G401.6 (cell line): ENCODE results near the gene PSD4.

Experiments
- FAIRE-seq: peaks from 2 replicates; lab custom pipeline; 2012; peaks lifted over from hg19 to GRCh38; lab: Jason Lieb, UNC

PSD4 gene

DNA sequence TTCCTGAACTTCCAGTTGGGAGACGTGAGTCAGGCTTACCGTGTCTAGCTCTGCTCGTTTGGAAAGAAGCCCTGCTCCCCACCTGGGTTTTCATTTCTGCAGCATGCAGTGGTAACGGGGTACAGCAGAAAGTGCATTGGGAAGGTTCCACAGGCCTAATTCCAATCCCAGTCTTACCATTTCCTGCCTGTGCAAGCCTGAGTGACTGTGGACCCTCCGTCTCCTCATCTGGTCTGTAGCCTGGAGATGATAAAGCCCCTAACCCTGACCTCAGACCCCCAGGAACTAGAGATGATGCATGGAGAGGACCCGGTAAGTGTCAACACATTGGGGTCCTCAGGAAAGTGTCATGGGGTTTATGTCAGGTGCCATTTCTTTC is 5.8 kb upstream of the PSD4 start:
- FAIRE-seq, result no peak

DNA sequence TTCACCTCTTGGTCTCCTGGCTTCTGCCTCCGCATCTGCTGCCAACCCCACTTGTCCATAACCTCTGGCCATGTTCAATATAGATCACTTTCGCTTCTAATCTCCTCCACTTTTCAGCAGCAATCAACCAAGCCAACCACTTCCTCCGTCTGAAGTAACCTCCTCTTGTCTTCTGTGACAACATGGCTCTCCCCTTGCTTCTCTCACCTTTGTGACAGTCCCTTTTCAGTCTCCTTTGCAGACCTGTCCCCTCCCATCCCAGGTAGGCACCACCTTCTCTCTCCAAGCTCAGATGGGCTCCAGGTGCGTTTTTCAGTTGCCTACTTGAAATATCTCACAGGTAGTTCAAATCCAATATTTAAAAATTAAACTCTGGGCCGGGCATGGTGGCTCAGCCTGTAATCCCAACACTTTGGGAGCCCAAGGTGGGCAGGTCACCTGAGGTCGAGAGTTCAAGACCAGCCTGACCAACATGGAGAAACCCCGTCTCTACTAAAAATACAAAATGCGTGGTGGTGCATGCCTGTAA is 4.7 kb upstream of the PSD4 start:
- no peak for FAIRE-seq

DNA sequence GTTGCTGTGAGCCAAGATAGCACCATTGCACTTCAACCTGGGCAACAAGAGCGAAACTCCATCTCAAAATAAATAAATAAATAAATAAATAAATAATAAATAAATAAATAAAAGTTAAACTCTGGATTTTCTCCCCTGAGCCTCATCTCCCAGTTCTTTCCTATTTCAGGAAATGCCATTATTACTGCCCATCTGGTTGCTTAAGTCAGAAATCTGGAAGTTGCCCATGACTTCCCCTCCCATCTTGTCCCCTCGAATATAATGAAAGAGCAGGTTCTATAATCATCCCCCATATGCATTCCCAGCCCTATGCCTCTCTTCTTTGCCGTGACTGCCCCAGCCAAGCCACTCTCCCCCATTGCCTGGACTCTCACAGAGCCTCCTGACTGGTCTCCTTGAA is 4.2 kb upstream of the PSD4 start:
- no peak for FAIRE-seq

DNA sequence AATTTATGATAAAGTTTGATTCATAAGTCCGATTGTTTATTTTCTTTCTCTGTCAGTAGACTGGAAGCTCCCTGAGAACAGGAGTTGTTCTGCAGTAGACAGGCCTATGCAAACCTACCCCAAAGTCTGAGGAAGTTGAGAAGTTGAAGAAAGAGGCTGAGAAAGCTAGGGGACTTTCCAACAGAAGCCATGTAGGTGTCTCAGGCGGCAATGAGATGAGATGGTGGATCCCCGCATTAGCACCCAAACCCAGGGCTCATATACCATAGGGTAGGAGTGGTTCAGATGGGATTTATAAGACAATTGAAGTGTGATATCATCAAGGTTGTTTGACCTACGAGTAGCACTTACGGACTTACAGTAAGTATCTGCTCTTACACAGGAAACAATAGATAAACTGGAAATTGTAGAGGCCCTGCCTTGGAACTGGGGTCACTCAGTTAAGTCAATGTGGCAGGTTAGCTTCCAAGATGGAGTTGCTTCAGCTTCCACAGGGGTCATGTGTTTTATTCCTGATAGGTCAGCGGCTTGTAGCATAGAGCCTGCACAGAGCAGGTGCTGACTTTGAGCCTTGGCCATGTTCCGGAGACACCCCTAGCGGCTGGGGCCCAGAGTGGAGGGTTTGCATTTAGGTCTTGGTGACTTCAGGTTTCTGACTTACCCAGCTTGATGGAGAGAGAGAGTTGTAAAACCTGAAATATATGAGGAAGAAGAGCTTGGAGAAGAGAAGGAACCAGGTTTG is 2.3 kb upstream of the PSD4 start:
- no peak for FAIRE-seq

DNA sequence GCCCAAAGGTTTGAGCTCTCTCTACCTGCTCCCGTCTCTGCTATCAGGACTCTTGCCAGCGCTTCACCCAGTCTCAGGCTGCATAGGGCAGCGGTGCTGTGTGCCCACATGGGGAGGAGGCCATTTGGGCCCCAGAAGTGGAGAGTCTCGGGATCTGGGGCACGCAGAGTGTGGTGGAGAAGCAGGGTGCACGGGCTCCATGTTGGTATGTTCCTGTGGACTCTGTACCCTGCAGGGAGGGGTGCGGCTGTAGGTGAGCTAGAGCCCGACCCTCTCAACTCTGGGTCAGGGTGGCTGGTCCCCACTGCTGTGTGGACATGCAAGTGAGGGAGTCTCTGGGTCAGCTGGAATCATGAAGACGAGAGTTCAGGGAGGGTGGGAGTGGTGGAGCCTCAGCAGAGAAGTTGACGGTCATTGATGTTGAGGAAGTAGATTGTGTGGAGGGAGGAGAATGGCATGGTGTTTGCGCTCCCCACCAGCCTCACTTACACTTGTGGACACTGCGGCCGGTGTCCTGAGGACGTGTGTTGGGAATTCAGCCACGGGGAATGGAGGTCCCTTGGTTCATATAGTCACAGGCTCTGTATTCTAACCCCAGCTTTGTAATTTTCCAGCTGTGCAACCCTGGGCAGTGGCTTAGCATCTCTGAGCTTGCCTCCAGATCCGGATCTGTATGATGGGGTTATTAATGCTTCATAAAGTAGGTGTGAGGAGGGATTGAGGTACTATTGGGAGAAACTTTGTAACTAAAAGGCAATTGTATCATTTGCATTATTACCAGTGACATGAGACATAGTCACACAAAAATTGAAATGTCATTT is 840 bp upstream of the PSD4 start:
- FAIRE-seq, result no peak

DNA sequence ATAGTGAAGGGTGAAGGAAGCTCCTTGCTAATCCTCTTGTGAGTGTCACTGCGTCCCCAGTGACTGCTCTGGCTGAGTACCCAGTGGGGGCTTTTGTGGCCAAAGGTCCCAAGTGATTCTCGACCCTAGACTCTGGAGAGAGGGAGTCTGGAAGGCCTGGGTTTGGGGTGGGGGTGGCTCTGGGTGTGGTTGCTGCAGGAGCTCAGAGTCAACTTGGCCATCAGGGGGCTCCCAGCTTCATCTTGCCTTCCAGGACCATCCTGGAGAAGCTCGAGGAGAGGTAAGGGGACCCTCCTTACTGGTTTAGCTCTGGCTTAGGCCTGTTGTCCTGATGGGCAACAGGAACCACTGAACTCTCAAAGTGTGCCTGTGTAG is 592 bp downstream of the PSD4 start:
- no peak for FAIRE-seq

DNA sequence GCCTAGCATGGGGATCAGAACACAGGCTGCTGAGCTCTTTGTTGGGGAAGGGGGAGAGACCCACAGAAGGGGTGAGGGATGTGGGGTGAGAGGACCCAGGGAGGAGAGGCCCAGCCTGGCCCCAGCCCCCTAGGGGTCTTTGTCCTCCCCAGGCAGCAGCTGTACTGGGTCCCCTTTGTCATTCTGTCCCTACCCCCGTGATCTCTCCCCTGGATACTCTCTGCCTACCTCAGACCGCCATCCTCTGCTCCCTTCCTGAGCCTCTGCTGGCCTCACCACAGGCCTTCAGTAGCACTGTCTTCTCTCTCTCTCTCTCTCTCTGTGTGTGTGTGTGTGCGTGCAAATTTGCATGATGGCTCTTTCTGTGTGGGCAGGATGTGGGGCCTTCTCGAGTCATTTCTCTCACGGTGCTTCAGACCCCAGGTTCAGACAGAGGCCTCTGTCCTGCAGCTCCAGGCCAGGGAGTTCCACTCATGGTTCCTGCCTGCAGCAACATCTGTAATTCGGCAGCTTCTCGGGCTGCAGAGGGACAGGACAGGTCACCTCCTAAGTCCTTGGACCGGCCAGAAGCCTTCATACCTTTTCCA is 1.4 kb downstream of the PSD4 start:
- no peak for FAIRE-seq

DNA sequence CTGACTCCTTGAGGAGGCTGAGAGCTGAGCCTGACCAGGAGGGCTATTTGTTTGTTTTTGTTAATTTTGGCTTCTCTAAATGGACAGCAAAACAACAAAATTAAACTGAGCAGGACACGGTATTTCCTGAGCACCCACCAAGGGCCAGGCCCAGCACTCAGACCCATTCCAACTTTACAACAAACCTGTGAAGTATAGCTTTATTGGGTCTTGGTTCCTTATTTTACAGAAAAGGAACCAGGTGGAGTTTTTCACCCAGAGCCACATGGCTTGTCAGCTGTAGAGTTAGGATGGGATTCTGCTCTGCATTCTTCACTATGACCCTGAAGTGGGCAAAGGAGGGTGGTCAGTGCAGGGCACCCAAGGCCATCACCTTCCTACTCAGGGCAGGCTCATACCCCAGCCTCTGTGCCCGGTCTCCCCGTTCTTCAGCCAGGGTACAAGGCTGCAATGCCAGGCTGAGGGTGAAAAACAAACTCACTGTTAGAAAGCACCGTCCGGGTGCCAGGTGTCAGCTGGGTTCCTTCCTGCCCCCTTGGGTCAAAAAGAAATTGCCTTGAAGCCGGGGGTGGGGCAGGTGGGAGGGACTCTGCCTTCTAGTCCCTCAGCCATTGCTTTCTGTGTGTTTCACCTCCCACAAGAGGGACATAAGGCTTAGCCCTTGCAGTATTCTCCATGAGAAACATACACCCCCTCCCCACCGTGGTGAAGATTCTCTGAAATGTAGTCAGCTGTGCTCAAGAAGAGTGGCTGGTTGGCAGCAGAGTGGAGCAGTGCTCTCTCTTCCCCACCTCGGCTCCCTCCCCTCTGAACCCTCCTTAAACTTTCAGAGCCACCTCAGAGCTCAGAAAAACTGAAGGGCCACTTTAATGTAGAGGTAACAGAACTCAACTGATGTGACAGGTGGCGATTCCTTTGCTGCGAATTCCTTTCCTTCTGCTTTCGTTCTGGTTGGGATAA is 2.2 kb downstream of the PSD4 start:
- no peak for FAIRE-seq

DNA sequence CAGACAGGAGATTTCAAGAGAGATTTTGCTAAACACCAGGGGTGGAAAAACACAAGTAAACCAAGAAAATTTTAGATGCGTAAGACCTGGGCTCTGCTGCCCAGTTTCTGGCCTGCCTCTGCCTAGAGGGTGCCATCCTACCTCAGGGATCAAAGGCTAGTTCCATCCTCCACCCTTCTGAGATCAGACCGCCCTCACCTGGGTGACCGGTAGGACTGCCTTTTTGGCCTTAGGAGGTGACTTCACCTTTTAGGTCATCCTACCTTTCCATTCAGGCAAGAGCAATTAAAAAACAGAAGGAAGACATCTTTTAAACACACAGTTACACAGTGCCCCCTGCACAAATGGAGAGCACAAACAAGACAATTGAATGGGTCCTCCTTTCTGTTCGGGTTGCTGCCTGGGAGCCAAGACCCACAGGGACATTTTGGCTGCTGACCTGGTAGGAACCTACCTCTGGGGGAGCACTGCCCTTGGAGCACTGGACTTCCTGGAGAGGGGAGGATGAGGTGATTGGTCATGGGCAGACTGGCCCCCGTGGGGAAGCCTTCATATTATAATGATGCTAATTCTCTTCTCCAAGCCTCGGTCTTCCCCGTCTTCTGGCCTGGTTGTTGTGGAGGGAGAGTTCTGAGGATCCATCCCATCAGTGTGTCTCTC is 3.1 kb downstream of the PSD4 start:
- FAIRE-seq, result no peak

DNA sequence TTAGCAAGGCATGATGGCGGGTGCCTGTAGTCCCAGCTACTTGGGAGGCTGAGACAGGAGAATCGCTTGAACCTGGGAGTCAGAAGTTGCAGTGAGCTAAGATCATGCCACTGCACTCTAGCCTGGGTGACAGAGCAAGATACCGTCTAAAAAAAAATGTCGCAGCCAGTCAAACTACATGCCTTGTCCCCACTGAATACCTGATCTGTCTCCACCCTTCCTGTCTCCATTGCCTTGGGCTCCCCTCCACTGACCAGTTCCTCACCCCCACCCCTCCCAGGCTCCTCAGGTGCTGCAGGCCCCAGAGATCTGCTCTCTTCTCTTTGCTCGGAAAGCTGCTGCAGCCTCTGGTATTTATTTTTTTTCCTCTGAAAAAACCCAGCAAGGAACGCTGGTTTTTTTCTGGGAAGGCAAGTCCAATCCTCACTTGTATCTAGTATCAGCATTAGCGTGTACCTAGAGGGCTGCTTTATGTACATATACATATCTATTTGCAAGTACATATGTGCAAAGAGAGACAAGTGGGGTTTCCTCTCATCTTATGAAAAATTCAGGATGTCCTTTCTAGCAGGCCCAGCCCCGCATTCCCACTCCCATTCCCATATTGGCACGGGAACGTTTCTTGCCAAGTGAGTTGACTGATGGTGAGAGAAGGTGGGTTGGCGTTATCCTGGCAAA is 4.4 kb downstream of the PSD4 start:
- no peak for FAIRE-seq

DNA sequence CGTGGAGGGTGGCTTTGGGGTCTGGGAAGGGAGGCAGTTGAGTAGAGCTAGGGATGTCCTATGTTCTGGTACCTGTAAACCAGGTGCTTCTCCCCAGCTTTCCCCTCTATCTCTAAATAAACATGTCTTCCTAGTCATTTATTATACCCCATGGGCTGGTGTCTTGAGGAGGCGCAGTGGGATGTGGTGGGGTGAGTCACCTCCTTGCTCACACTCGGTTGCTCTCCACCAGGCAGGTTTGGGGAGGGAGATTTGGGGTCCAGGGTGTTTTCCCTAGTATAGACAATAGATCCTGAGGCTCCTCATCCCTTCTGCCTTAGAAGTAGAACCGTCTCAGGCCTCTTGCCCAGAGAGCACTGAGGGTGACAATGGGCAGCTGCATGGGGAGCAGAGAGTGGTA is 5.1 kb downstream of the PSD4 start:
- no peak for FAIRE-seq

DNA sequence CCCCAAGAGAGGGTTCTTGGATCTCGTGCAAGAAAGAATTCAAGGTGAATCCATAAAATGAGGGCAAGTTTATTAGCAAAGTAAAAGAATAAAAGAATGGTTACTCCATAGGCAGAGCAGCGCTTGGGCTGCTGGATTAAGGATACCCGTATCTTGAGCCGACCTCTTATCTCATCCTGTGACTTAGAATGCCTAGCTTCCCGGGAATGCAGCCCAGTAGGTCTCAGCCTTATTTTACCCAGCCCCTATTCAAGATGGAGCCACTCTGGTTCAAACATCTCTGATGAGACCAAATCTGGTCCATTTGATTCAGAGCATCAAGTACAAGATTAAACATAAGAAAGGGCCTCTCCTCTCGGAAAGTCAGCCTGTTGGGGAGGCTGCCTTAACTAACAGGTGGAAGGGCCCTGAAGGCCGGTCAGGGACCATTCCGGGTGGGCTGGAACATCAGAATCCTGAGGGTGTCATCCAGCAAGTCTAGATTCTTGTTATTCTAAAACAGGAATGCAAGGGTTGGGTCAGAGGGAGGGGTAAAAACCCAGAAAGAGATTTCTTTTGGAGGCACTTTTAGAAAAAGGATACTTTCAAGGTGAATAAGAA is 5.8 kb downstream of the PSD4 start:
- FAIRE-seq, result no peak

DNA sequence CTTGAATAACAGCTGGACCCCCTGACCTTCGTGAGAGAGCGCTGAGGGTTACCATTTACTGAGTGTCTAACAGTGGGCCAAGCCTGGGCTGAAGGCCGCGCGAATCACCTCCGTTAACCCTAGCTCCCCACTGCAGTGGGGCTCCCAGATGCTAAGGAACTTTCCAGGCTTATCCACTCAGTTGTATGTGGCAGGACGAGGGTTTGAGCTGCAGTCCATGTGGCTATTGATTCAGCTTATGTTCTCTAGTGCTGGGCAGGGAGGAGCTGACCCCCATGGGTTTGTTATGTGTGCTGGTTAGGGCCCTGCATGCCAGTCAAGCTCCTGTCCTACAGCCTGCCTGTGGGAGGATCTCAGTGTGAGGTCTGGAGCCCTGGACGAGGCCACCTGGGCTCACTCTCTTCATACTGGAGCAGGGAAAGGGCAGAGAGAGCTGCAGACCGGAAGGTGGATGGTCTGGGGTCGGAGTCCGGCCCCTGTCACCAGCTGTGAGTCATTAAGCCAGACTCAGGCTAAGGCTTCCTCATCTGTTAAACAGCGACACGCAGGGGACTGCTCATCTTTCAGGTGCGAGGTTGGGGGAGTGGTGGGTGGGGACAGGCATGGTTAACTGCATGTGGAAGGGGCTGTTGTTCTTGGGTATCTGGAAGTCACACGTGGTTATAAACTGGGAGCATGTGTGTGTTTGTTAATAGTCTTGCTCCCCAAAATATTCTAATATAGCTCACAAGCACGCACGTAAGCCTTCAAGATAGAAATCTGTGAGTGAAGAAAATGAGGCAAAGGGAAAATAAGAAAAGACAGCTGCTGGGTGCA is 6.6 kb downstream of the PSD4 start:
- no peak for FAIRE-seq

DNA sequence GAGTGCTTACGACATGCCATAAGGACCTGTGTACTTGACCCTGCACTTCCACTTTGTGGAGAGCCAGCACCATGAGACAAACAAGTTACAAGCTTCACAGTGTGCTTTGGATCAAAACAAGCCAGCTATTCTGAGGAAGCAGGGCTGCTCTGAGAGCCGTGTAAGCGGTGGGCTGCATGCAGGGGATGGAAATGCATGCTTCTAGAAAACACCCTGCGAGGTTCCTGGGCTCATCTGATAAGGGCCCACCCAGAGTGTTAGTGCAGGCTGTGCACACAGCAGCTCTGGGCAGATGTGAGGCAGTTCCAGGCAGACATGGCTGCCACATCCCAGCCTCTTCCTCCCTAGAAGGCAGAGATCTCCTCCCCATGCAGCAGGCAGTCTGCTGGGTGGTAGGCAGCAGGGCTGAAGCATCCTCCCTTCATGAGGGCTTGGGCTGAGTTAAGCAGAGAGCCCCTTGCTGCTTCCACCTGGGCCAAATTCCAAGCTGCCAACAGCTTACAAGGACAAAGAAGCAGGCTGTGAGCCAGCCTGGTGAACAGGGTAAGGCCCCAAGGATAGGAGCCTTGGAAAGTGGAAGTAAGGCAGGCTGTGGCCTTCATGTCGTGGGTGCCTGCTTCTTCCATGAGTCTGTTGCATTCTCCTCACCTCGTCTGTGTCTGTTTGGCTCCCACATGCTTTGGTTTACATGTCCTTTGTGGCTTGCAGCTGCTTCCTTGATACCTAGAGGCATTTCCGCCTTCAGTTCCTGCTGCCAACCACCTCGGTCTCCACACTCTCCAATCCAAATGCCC is 7.7 kb downstream of the PSD4 start:
- no peak for FAIRE-seq

DNA sequence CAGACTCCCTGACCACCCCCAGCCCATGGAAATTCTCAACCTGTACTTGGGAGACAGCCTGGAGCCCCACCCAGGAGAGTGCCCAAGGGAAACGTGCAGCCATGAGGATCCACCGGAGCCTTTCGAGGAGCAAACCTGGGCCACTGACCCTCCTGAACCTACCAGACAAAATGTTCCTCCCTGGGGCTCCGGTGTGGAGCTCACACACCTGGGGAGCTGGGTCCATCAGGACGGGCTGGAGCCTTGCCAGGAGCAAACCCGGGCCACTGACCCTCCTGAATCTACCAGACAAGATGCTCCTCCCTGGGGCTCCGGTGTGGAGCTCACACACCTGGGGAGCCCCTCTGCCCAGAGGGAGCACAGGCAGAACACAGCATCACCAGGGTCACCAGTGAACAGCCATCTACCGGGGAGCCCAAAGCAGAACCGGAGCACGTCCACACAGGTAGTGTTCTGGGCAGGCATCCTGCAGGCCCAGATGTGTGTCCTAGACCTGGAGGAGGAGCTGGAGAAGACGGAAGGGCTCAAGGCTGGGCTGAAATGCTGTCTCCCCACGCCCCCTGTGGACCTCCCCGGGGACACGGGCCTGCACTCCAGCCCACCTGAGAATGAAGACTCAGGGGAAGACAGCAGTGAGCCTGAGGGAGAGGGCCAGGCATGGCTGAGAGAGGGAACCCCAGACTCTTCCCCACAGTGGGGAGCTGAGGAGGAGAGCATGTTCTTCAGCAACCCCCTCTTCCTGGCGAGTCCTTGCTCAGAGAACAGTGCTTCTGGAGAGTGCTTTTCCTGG is 8.9 kb downstream of the PSD4 start:
- no peak for FAIRE-seq

DNA sequence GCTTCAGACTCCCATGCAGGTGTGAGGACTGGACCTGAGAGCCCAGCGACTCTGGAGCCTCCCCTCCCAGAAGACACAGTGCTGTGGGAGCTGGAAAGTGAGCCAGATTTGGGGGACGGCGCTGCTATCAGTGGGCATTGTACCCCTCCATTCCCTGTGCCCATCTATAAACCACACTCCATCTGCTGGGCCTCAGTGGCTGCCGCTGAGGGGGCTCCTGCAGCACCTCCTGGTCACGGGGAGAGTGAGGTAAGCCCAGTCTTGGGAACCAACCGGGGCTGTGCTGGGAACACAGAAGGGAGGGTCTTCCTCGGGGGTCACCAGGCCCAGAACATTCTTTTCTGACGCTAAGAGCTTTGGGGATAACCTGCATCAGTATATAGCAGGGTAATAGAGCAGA is 9.5 kb downstream of the PSD4 start:
- FAIRE-seq, result no peak

DNA sequence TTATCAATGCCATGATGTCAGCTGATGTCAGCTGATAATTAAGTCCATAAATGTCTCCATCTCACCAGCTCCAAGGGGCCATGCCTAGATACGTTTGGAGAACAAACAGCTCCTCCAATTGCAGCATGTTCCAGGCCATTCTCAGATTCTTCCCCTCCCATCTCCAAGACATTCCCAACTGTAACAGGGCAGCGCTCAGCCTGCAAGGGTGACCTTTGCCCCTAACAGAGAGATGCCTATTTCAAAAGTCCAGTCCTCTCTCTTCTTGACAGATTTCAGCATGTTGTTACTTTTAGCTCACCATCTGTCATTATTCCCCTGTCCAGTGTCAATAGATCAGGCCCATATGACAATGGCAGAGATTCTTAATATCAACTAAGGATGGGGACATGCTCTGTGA is 9.9 kb downstream of the PSD4 start:
- no peak for FAIRE-seq
